Astrocyte of the cerebellum (primary cell): Measurements from ENCODE around the gene RECQL5.
"Not testable (repeated sequence)": the region's sequence is repeated elsewhere in the genome, so short reads cannot be mapped to it uniquely, and the experiment has no call there.

ENCODE experiments used
- DNase-seq: peaks from one replicate; pipeline ENCODE4 v3.0.0-alpha.2; 2011; ENCODE audit warnings: low read depth
- H3K4me3 ChIP-seq: 2 replicates; pipeline ENCODE4 v1.5.1; 2011; ENCODE audit warnings: mild to moderate bottlenecking, low read depth, low read length, moderate library complexity
- in situ Hi-C: cut with HindIII; loops from 2 replicates; pipeline ENCODE4 v1.10.0; 2017; ENCODE audit warnings: low sequenced_read_pairs
- TF ChIP-seq, protein P1 (sequence below): IDR thresholded peaks from 2 replicates; pipeline ENCODE4 v1.5.1; 2012; ENCODE audit warnings: low read length, low read depth, moderate library complexity, mild to moderate bottlenecking; ENCODE audit errors: missing control alignments

RECQL5 gene

GRCh38 chr17:75588596-75589011 is 78.3 kb downstream of the RECQL5 start:
- in situ Hi-C loops, result no loop called here
- TF ChIP-seq, protein P1, sequence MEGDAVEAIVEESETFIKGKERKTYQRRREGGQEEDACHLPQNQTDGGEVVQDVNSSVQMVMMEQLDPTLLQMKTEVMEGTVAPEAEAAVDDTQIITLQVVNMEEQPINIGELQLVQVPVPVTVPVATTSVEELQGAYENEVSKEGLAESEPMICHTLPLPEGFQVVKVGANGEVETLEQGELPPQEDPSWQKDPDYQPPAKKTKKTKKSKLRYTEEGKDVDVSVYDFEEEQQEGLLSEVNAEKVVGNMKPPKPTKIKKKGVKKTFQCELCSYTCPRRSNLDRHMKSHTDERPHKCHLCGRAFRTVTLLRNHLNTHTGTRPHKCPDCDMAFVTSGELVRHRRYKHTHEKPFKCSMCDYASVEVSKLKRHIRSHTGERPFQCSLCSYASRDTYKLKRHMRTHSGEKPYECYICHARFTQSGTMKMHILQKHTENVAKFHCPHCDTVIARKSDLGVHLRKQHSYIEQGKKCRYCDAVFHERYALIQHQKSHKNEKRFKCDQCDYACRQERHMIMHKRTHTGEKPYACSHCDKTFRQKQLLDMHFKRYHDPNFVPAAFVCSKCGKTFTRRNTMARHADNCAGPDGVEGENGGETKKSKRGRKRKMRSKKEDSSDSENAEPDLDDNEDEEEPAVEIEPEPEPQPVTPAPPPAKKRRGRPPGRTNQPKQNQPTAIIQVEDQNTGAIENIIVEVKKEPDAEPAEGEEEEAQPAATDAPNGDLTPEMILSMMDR, result no peak
- DNase-seq, result no peak
- peak overlapping the region; percentile 15 for H3K4me3 ChIP-seq

DNA sequence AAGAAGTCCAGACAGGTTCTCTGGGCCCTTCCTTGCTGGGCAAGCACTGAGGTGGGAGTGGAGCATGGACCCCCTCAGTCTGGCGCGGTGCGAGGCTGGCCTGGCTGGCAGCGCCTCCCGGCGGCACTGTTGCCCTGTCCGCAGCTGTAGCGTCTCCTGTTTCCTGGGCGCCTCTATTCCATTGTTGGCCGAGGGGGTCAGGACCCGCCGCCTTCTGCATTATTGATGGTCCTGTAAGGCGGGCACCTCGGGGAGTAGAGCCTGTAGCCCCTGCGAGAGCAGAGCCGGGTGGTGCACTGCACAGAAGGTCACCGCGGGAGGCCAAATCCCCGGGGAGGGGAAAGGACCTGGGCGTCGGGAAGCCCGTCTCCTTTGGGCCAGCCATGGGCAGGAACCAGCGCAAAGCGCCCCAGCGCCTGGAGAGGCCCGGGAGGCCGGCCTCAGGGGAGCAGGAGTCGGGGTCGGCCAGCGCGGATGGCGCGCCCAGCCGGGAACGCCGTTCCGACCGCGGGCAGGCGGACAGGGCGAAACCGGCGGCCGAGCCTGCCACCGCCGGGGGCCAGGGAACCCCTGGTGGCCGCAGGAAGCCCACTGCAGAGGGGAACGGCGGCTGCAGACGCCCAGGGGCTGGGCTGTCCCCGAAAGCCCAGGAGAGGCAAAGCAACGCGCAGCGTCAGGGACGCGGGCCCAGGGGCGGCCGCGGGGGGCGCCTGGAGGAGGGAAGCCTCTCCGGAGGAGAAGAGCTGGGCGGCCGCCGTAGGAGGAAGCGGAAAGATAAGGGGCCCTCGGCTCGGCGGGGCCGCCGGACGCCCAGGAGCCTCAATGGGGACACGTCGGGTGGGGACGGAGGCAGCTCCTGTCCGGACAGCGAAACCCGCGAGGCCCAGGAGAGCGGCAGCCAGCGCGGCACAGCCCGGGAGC is 79.0 kb downstream of the RECQL5 start, which contains the start of gene MYO15B:
Gene MYO15B (plus strand): TSS at position 126 of the 921 bp plus-strand sequence. CDS start 258 bp downstream, at position 384.
- H3K4me3 ChIP-seq, result peak within 1 kb of the TSS; percentile 15
- in situ Hi-C loops, result no loop called here
- TF ChIP-seq, protein P1, result no peak
- no peak for DNase-seq

DNA sequence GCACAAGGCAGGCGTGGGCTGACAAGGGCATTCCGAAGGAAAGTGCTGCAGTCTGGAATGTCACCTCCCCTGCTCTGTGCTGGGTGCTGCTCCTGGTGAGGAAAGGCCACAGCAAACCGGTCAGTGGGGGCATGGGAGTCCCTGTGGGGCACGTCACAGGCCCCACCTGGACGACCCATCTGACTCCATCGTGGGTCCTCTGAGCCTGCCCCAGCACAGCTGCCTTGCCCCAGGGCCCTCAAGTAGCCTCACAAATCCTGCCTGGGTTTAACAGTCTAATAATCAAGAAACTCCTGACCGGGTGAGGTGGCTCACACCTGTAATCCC is 82.1 kb downstream of the RECQL5 start:
- TF ChIP-seq, protein P1, result no peak
- H3K4me3 ChIP-seq, result no peak overlapping the region
- DNase-seq, result no peak
- in situ Hi-C loops, result no loop called here

DNA sequence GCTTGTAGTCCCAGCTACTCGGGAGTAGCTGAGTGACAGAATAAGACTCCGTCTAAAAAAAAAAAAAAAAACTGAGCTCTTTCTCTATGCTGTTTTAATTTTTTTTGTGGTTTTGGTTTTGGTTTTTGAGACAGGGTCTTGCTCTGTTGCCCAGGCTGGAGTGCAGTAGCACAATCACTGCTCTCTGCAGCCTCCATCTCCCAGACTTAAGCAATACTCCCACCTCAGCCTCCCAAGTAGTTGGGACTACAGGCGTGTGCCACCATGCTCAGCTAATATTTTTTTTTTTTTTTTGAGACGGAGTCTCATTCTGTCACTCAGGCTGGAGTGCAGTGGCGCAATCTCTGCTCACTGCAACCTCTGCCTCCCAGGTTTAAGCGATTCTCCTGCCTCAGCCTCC is 83.8 kb downstream of the RECQL5 start:
- H3K4me3 ChIP-seq, in situ Hi-C loops, DNase-seq: not testable (repeated sequence)

GRCh38 chr17:75581121-75581725 is 85.7 kb downstream of the RECQL5 start:
- in situ Hi-C loops, DNase-seq: not testable (repeated sequence)

More at GRCh38 chr17:75581121-75581725, 85.7 kb downstream of the RECQL5 start:
- H3K4me3 ChIP-seq, result not testable (repeated sequence)
